Liver (tissue), 3 donors: ENCODE data around the gene YBEY.

ENCODE experiments used
- CTCF ChIP-seq: fragments of 150-350 bp; IDR thresholded peaks from 2 replicates; pipeline ENCODE4 v1.5.1; 2017; ENCODE audit warnings: improper control_type of control experiment, low read depth, low read length; ENCODE audit not compliant: missing input control
- EGR1 ChIP-seq, 2 donors: IDR thresholded peaks; 2 replicates each; pipeline ENCODE4 v1.6.1; 2016 to 2018; ENCODE audit warnings: antibody characterized with exemption in 2 of 2, low read depth in 2 of 2
- FOXA1 ChIP-seq: IDR thresholded peaks from 2 replicates; pipeline ENCODE4 v1.6.1; 2016; ENCODE audit warnings: antibody characterized with exemption
- GABPA ChIP-seq, 2 donors: IDR thresholded peaks in 1 of 2; conservative IDR thresholded peaks in 1 of 2; 2 replicates each; pipeline ENCODE4 v1.6.1; 2016; ENCODE audit warnings: antibody characterized with exemption in 2 of 2, mild to moderate bottlenecking in 1 of 2, moderate library complexity in 1 of 2
- JUND ChIP-seq, 2 donors: IDR thresholded peaks; 2 replicates each; pipeline ENCODE4 v1.6.1; 2016; ENCODE audit warnings: antibody characterized with exemption in 2 of 2
- MAX ChIP-seq: IDR thresholded peaks from 2 replicates; pipeline ENCODE4 v1.6.1; 2016; ENCODE audit warnings: antibody characterized with exemption
- RAD21 ChIP-seq, 2 donors: IDR thresholded peaks; 2 replicates each; pipeline ENCODE4 v1.6.1; 2016; ENCODE audit warnings: antibody characterized with exemption in 2 of 2, mild to moderate bottlenecking in 2 of 2
- REST ChIP-seq: IDR thresholded peaks from 2 replicates; pipeline ENCODE4 v1.6.1; 2016; ENCODE audit warnings: antibody characterized with exemption, mild to moderate bottlenecking
- SP1 ChIP-seq: IDR thresholded peaks from 2 replicates; pipeline ENCODE4 v1.6.1; 2018; ENCODE audit warnings: antibody characterized with exemption, mild to moderate bottlenecking
- TAF1 ChIP-seq: conservative IDR thresholded peaks from 2 replicates; pipeline ENCODE4 v1.6.1; 2016; ENCODE audit warnings: antibody characterized with exemption, mild to moderate bottlenecking
- YY1 ChIP-seq: IDR thresholded peaks from 2 replicates; pipeline ENCODE4 v1.6.1; 2016; ENCODE audit warnings: antibody characterized with exemption, mild to moderate bottlenecking
- ZBTB33 ChIP-seq: IDR thresholded peaks from 2 replicates; pipeline ENCODE4 v1.6.1; 2016; ENCODE audit warnings: antibody characterized with exemption
- donor health status: healthy.
- donor health status: healthy.

- no peak for TF ChIP-seq CTCF
- TF ChIP-seq YY1 = no peak
- TF ChIP-seq FOXA1 = no peak
- TF ChIP-seq MAX = no peak
- TF ChIP-seq JUND (IDR thresholded peaks at IDR 0.05) = no peak
- TF ChIP-seq EGR1 (IDR thresholded peaks at IDR 0.05; ENCODE audit: low read depth in 2 of 2) = no peak
- TF ChIP-seq RAD21 (IDR thresholded peaks at IDR 0.05) = no peak
- TF ChIP-seq SP1 = no peak
- TF ChIP-seq GABPA (IDR thresholded peaks at IDR 0.05 in 1 of 2, conservative IDR thresholded peaks at IDR 0.05 in 1 of 2) = no peak
- no peak for TF ChIP-seq ZBTB33
- TF ChIP-seq REST = no peak
- no peak for TF ChIP-seq TAF1
Observed at GRCh38 chr21:46327711-46328110, 41.6 kb downstream of the YBEY start.
